K562 (cell line): ENCODE data around the gene SLC26A11. TPM values are rescaled to one million over a fixed set of nuclear protein-coding genes. Genes with fewer than 3 reads are reported as not detected.

ENCODE experiments used
- E2F3 ChIP-seq: fragments of 250-450 bp; sonication (Bioruptor Pico); IDR thresholded peaks from 2 replicates; pipeline ENCODE4 v1.4.0; 2020; ENCODE audit warnings: mild to moderate bottlenecking
- ERF ChIP-seq: fragments of 450-650 bp; formaldehyde crosslinking; IDR thresholded peaks from 2 replicates; pipeline ENCODE4 v1.4.0; 2020; ENCODE audit warnings: mild to moderate bottlenecking, mixed read lengths
- FOXK1 ChIP-seq: sonication (generic); formaldehyde crosslinking; IDR thresholded peaks from 2 replicates; pipeline ENCODE4 v1.8.0; 2022; ENCODE audit warnings: missing genetic modification reagents, mild to moderate bottlenecking, borderline replicate concordance
- LCOR ChIP-seq: sonication (generic); formaldehyde crosslinking; IDR thresholded peaks from 2 replicates; pipeline ENCODE4 v1.8.0; 2022; ENCODE audit warnings: mild to moderate bottlenecking, missing genetic modification reagents
- MAFK ChIP-seq: IDR thresholded peaks from 2 replicates; pipeline ENCODE4 v1.6.1; 2011; ENCODE audit warnings: low read length, improper control_type of control experiment
- NCOA1 ChIP-seq: fragments of 450-650 bp; IDR thresholded peaks from 2 replicates; pipeline ENCODE4 v1.6.1; 2016; ENCODE audit warnings: low read depth
- PHF8 ChIP-seq: fragments of 200-600 bp; sonication (generic); IDR thresholded peaks from 2 replicates; pipeline ENCODE4 v1.6.1; 2012; ENCODE audit warnings: mixed run types, mild to moderate bottlenecking, inconsistent platforms, low read length, moderate library complexity, borderline replicate concordance
- SAFB ChIP-seq: fragments of 200-400 bp; formaldehyde crosslinking; IDR thresholded peaks from 2 replicates; pipeline ENCODE4 v1.6.1; 2017; ENCODE audit warnings: low read depth, low read length, borderline replicate concordance
- SMARCB1 ChIP-seq: IDR thresholded peaks from 2 replicates; pipeline ENCODE4 v1.6.1; 2011; ENCODE audit warnings: improper control_type of control experiment, low read depth; ENCODE audit not compliant: insufficient read length
- TAF9B ChIP-seq: fragments of 450-650 bp; IDR thresholded peaks from 2 replicates; pipeline ENCODE4 v1.6.1; 2018; ENCODE audit warnings: mild to moderate bottlenecking; ENCODE audit not compliant: partially characterized antibody
- ZNF134 ChIP-seq: fragments of 250-450 bp; sonication (Bioruptor Pico); conservative IDR thresholded peaks from 2 replicates; pipeline ENCODE4 v1.4.0; 2020
- ZNF311 ChIP-seq: fragments of 250-450 bp; sonication (Bioruptor Pico); IDR thresholded peaks from 2 replicates; pipeline ENCODE4 v1.4.0; 2020; ENCODE audit warnings: mild to moderate bottlenecking, moderate library complexity
- ZNF77 ChIP-seq: fragments of 250-450 bp; sonication (Bioruptor Pico); IDR thresholded peaks from 2 replicates; pipeline ENCODE4 v1.5.0; 2020
- ZNF79 ChIP-seq: fragments of 250-450 bp; sonication (Bioruptor Pico); IDR thresholded peaks from 2 replicates; pipeline ENCODE4 v1.4.0; 2020; ENCODE audit warnings: low read depth, mild to moderate bottlenecking, moderate library complexity
- polyA plus RNA-seq, 8 experiments: library from polyadenylated mRNA; depleted of rRNA in 4 of 8; stranded (reverse) in 5 of 8; unstranded in 3 of 8; fragments of >200 nt; fragmentation: Nextera tagmentation in 2 of 8; fragmentation: Illumina TruSeq in 1 of 8; extraction: Ambion mirVana in 2 of 8; extraction: Trizol in 1 of 8; gene quantifications; 2 replicates each; pipeline versions ENCODE4 v1.2.1 to v1.2.3, GENCODE V29; 2011 to 2014; ENCODE audit warnings: inconsistent platforms in 1 of 8, missing spikeins in 1 of 8
- total RNA-seq, 7 experiments: library from RNA; depleted of rRNA in 6 of 7; stranded (reverse); fragments of >200 nt in 6 of 7; fragmentation: Illumina TruSeq in 2 of 7; extraction: Trizol in 2 of 7; gene quantifications; 2 replicates each; pipeline versions ENCODE4 v1.2.1 to v1.2.3, GENCODE V29; 2011 to 2021; ENCODE audit warnings: low replicate concordance in 1 of 7
- TF ChIP-seq, protein P1 (sequence below), 3 experiments: IDR thresholded peaks in 2 of 3; conservative IDR thresholded peaks in 1 of 3; 2 replicates each; pipeline ENCODE4 v1.5.1; 2011 to 2012; ENCODE audit warnings: low read length in 3 of 3, mild to moderate bottlenecking in 3 of 3, control low read depth in 2 of 3, improper control_type of control experiment in 1 of 3, inconsistent platforms in 1 of 3, low read depth in 1 of 3, mixed read lengths in 1 of 3, moderate library complexity in 1 of 3; ENCODE audit not compliant: insufficient read depth in 2 of 3
- TF ChIP-seq, protein P2 (sequence below): fragments of 250-450 bp; sonication (Bioruptor Pico); IDR thresholded peaks from 2 replicates; pipeline ENCODE4 v1.4.0; 2020; ENCODE audit warnings: mild to moderate bottlenecking, moderate library complexity, borderline replicate concordance
- TF ChIP-seq, protein P3 (sequence below): sonication (generic); formaldehyde crosslinking; IDR thresholded peaks from 2 replicates; pipeline ENCODE4 v1.8.1; 2022; ENCODE audit warnings: missing genetic modification reagents

The SLC26A11 gene
- total and polyA plus RNA-seq, 9 of the 15 experiments (the other 6 are each of a cell fraction or from before 2014, with no cell fraction given) = 0.06 to 3.1 (median 1.2) TPM; not detected in 1

- TF ChIP-seq ZNF311 (CRISPR knock-in tag) (no peak), E2F3 (CRISPR knock-in tag) (peak; percentile 93), LCOR (CRISPR knock-in tag) (no peak), PHF8 (peak; percentile 59; the same call in 1 of the 2 replicates), ZNF77 (CRISPR knock-in tag) (no peak), ZNF79 (CRISPR knock-in tag) (no peak), TAF9B (no peak), SAFB (peak; percentile 48; the same call in 1 of the 2 replicates), FOXK1 (no peak), ERF (CRISPR knock-in tag) (0 out of 2 replicates have a peak, but pooled peaks have one; percentile 59), SMARCB1 (no peak), MAFK (no peak), ZNF134 (CRISPR knock-in tag) (no peak), NCOA1 (no peak)
- TF ChIP-seq, protein P1, sequence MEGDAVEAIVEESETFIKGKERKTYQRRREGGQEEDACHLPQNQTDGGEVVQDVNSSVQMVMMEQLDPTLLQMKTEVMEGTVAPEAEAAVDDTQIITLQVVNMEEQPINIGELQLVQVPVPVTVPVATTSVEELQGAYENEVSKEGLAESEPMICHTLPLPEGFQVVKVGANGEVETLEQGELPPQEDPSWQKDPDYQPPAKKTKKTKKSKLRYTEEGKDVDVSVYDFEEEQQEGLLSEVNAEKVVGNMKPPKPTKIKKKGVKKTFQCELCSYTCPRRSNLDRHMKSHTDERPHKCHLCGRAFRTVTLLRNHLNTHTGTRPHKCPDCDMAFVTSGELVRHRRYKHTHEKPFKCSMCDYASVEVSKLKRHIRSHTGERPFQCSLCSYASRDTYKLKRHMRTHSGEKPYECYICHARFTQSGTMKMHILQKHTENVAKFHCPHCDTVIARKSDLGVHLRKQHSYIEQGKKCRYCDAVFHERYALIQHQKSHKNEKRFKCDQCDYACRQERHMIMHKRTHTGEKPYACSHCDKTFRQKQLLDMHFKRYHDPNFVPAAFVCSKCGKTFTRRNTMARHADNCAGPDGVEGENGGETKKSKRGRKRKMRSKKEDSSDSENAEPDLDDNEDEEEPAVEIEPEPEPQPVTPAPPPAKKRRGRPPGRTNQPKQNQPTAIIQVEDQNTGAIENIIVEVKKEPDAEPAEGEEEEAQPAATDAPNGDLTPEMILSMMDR (IDR thresholded peaks at IDR 0.05 in 2 of 3, conservative IDR thresholded peaks at IDR 0.05 in 1 of 3; ENCODE audit: insufficient read depth in 2 of 3, low read depth in 1 of 3, low read length in 3 of 3) = 0 out of 6 replicates have a peak, but pooled peaks of 1 of the 3 experiments have one; percentile 13
- TF ChIP-seq, protein P2, sequence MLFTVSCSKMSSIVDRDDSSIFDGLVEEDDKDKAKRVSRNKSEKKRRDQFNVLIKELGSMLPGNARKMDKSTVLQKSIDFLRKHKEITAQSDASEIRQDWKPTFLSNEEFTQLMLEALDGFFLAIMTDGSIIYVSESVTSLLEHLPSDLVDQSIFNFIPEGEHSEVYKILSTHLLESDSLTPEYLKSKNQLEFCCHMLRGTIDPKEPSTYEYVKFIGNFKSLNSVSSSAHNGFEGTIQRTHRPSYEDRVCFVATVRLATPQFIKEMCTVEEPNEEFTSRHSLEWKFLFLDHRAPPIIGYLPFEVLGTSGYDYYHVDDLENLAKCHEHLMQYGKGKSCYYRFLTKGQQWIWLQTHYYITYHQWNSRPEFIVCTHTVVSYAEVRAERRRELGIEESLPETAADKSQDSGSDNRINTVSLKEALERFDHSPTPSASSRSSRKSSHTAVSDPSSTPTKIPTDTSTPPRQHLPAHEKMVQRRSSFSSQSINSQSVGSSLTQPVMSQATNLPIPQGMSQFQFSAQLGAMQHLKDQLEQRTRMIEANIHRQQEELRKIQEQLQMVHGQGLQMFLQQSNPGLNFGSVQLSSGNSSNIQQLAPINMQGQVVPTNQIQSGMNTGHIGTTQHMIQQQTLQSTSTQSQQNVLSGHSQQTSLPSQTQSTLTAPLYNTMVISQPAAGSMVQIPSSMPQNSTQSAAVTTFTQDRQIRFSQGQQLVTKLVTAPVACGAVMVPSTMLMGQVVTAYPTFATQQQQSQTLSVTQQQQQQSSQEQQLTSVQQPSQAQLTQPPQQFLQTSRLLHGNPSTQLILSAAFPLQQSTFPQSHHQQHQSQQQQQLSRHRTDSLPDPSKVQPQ (CRISPR knock-in tag) = no peak
- TF ChIP-seq, protein P3, sequence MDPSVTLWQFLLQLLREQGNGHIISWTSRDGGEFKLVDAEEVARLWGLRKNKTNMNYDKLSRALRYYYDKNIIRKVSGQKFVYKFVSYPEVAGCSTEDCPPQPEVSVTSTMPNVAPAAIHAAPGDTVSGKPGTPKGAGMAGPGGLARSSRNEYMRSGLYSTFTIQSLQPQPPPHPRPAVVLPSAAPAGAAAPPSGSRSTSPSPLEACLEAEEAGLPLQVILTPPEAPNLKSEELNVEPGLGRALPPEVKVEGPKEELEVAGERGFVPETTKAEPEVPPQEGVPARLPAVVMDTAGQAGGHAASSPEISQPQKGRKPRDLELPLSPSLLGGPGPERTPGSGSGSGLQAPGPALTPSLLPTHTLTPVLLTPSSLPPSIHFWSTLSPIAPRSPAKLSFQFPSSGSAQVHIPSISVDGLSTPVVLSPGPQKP (CRISPR knock-in tag) = no peak
Measured at GRCh38 chr17:80260069-80260535, 39.9 kb downstream of the SLC26A11 start (continued).
